GM13976 (cell line): ENCODE data around the gene PTPN23.
"Not testable (repeated sequence)": the region's sequence is repeated elsewhere in the genome, so short reads cannot be mapped to it uniquely, and the experiment has no call there.

Experiments
- DNase-seq: peaks from one replicate; pipeline ENCODE4 v3.0.0; 2012; ENCODE audit warnings: low spot score
- CTCF ChIP-seq: IDR thresholded peaks from 2 replicates; pipeline ENCODE4 v1.5.1; 2012; ENCODE audit warnings: borderline replicate concordance, mild to moderate bottlenecking; ENCODE audit not compliant: insufficient read depth; ENCODE audit errors: extremely low read depth, missing control alignments, control extremely low read depth
- in situ Hi-C: fragments of 300-500 bp; cut with MboI; formaldehyde crosslinking; loops from one replicate; pipeline ENCODE4 v1.12.0; 2022; ENCODE audit warnings: low sequenced_read_pairs, mixed read lengths, inconsistent platforms; ENCODE audit not compliant: unreplicated experiment

PTPN23 gene

GRCh38 chr3:47355010-47355409, 25.8 kb upstream of the PTPN23 start:
- DNase-seq, result no peak
- in situ Hi-C loops, result loop anchor here (25.0 kb wide), 3 partner anchors 343 to 643 kb away; partner anchors contain the start of genes PRSS50 and TMIE
- TF ChIP-seq CTCF, result no peak

GRCh38 chr3:47356201-47356600, 24.6 kb upstream of the PTPN23 start:
- in situ Hi-C loops, result loop anchor here (25.0 kb wide), 3 partner anchors 344 to 644 kb away; partner anchors contain the start of genes PRSS50 and TMIE
- no peak for TF ChIP-seq CTCF
- no peak for DNase-seq

GRCh38 chr3:47359323-47359722, 21.5 kb upstream of the PTPN23 start:
- no peak for DNase-seq
- in situ Hi-C loops, result loop anchor here (25.0 kb wide), 3 partner anchors 347 to 647 kb away; partner anchors contain the start of genes PRSS50 and TMIE
- TF ChIP-seq CTCF, result no peak

GRCh38 chr3:47360110-47360517, 20.7 kb upstream of the PTPN23 start:
- not testable (repeated sequence) for DNase-seq
- in situ Hi-C loops, result loop anchor here (25.0 kb wide), 3 partner anchors 348 to 648 kb away; partner anchors contain the start of genes PRSS50 and TMIE

- DNase-seq, result no peak
- in situ Hi-C loops, result loop anchor here (25.0 kb wide), 3 partner anchors 350 to 650 kb away; partner anchors contain the start of genes PRSS50 and TMIE
- no peak for TF ChIP-seq CTCF
Measured at GRCh38 chr3:47362701-47363100, 18.1 kb upstream of the PTPN23 start.

- no peak for TF ChIP-seq CTCF
- DNase-seq, result no peak
- in situ Hi-C loops, result loop anchor here (25.0 kb wide), 3 partner anchors 353 to 653 kb away; partner anchors contain the start of genes PRSS50 and TMIE
Measured at GRCh38 chr3:47365213-47366153, 15.3 kb upstream of the PTPN23 start.

- in situ Hi-C loops, result loop anchor here (25.0 kb wide), 3 partner anchors 355 to 655 kb away; partner anchors contain the start of genes PRSS50 and TMIE
- TF ChIP-seq CTCF, result no peak
- DNase-seq, result no peak
Measured at GRCh38 chr3:47366833-47367232, 14.0 kb upstream of the PTPN23 start.
